Measurements from ENCODE around the gene SPIN2B. TPM values are rescaled to one million over a fixed set of nuclear protein-coding genes. Genes with fewer than 3 reads are reported as not detected.
"Not testable (repeated sequence)": the region's sequence is repeated elsewhere in the genome, so short reads cannot be mapped to it uniquely, and the experiment has no call there.

Gene SPIN2B
- total and polyA plus RNA-seq, 2 donors from 2014 or later: 10.9 to 13.7 TPM

GRCh38 chrX:57135287-57135686 lies 13.9 kb upstream of the SPIN2B start:
- Histone ChIP-seq H3K4me3 (ENCODE audit: low read length in 3 of 3) (no peak overlapping the region), H3K36me3 (ENCODE audit: control insufficient read depth in 2 of 3, insufficient read depth in 3 of 3, low read length in 3 of 3) (no peaks in the 10 kb centered on the region), H3K4me1 (ENCODE audit: control insufficient read depth in 2 of 3, insufficient read depth in 2 of 3, low read depth in 1 of 3, low read length in 3 of 3) (no peaks in the 10 kb centered on the region), H3K9ac (ENCODE audit: low read length in 3 of 3) (no peak overlapping the region), H3K27me3 (ENCODE audit: control insufficient read depth, insufficient read depth, low read length) (no peaks in the 10 kb centered on the region), H3K9me3 (ENCODE audit: control insufficient read depth in 2 of 3, insufficient read depth in 1 of 3, low read length in 3 of 3) (no peaks in the 10 kb centered on the region), H3K27ac (ENCODE audit: low read depth in 2 of 2, low read length in 2 of 2) (no peak overlapping the region)
- no peak for TF ChIP-seq CTCF (IDR thresholded peaks at IDR 0.05; ENCODE audit: borderline replicate concordance, extremely low read depth, insufficient read depth)
- intact Hi-C loops (cut with DNase I): no loop called here
- FAIRE-seq (no peak), DNase-seq (no peak)

- H3K27me3 ChIP-seq (ENCODE audit: control insufficient read depth, insufficient read depth, low read length): no peaks in the 10 kb centered on the region
- H3K4me1 ChIP-seq (ENCODE audit: control insufficient read depth in 2 of 3, insufficient read depth in 2 of 3, low read depth in 1 of 3, low read length in 3 of 3): no peaks in the 10 kb centered on the region
- FAIRE-seq (no peak), DNase-seq (no peak)
- TF ChIP-seq CTCF (IDR thresholded peaks at IDR 0.05; ENCODE audit: borderline replicate concordance, extremely low read depth, insufficient read depth): no peak
- no peak overlapping the region for H3K27ac ChIP-seq (ENCODE audit: low read depth in 2 of 2, low read length in 2 of 2)
- H3K36me3 ChIP-seq (ENCODE audit: control insufficient read depth in 2 of 3, insufficient read depth in 3 of 3, low read length in 3 of 3): no peaks in the 10 kb centered on the region
- no peak overlapping the region for H3K9ac ChIP-seq (ENCODE audit: low read length in 3 of 3)
- no peak overlapping the region for H3K4me3 ChIP-seq (ENCODE audit: low read length in 3 of 3)
- intact Hi-C loops (cut with DNase I): no loop called here
- no peaks in the 10 kb centered on the region for H3K9me3 ChIP-seq (ENCODE audit: control insufficient read depth in 2 of 3, insufficient read depth in 1 of 3, low read length in 3 of 3)
Measured at GRCh38 chrX:57134702-57135101, 13.4 kb upstream of the SPIN2B start.

- H3K9me3 ChIP-seq (ENCODE audit: control insufficient read depth in 2 of 3, insufficient read depth in 1 of 3, low read length in 3 of 3): no peaks in the 10 kb centered on the region
- H3K9ac ChIP-seq (ENCODE audit: low read length in 3 of 3): no peak overlapping the region
- no peak overlapping the region for H3K27ac ChIP-seq (ENCODE audit: low read depth in 2 of 2, low read length in 2 of 2)
- H3K27me3 ChIP-seq (ENCODE audit: control insufficient read depth, insufficient read depth, low read length): no peaks in the 10 kb centered on the region
- DNase-seq (no peak), FAIRE-seq (no peak)
- no peaks in the 10 kb centered on the region for H3K4me1 ChIP-seq (ENCODE audit: control insufficient read depth in 2 of 3, insufficient read depth in 2 of 3, low read depth in 1 of 3, low read length in 3 of 3)
- H3K4me3 ChIP-seq (ENCODE audit: low read length in 3 of 3): no peak overlapping the region
- intact Hi-C loops (cut with DNase I): no loop called here
- TF ChIP-seq CTCF (IDR thresholded peaks at IDR 0.05; ENCODE audit: borderline replicate concordance, extremely low read depth, insufficient read depth): no peak
- H3K36me3 ChIP-seq (ENCODE audit: control insufficient read depth in 2 of 3, insufficient read depth in 3 of 3, low read length in 3 of 3): no peaks in the 10 kb centered on the region
Measured at GRCh38 chrX:57133706-57134105, 12.4 kb upstream of the SPIN2B start.

GRCh38 chrX:57133284-57133683 lies 11.9 kb upstream of the SPIN2B start:
- H3K4me3 ChIP-seq (ENCODE audit: low read length in 3 of 3); H3K27me3 ChIP-seq (ENCODE audit: control insufficient read depth, insufficient read depth, low read length); H3K9ac ChIP-seq (ENCODE audit: low read length in 3 of 3); DNase-seq; H3K9me3 ChIP-seq (ENCODE audit: control insufficient read depth in 2 of 3, insufficient read depth in 1 of 3, low read length in 3 of 3); H3K36me3 ChIP-seq (ENCODE audit: control insufficient read depth in 2 of 3, insufficient read depth in 3 of 3, low read length in 3 of 3); H3K27ac ChIP-seq (ENCODE audit: low read depth in 2 of 2, low read length in 2 of 2); H3K4me1 ChIP-seq (ENCODE audit: control insufficient read depth in 2 of 3, insufficient read depth in 2 of 3, low read depth in 1 of 3, low read length in 3 of 3); intact Hi-C loops (cut with DNase I): not testable (repeated sequence)
- peak; percentile 3 for FAIRE-seq

Data from kidney (tissue), 14 donors.